Right lobe of liver (tissue), 6 donors: ENCODE measurements around the gene RCSD1. TPM values are rescaled to one million over a fixed set of nuclear protein-coding genes. Genes with fewer than 3 reads are reported as not detected.

ENCODE experiments used
- ATAC-seq, 4 donors: fragments of 200-7000 bp; cut with Tn5 transposase; one replicate each; pipeline ENCODE4 v1.9.1; 2020; ENCODE audit warnings: mild to moderate bottlenecking in 4 of 4, moderate library complexity in 4 of 4
- DNase-seq, 3 donors: peaks; one replicate each; pipeline ENCODE4 v3.0.0-alpha.2; 2020
- H3K27ac ChIP-seq, 3 donors: fragments of 200-600 bp; one replicate each; pipeline ENCODE4 v1.8.0; 2022
- H3K27me3 ChIP-seq, 2 donors: fragments of 200-600 bp; one replicate each; pipeline ENCODE4 v1.8.0; 2022
- H3K36me3 ChIP-seq, 4 donors: fragments of 200-600 bp; sonication (generic) in 1 of 4; one replicate each; pipeline versions ENCODE4 v1.5.1 to v1.8.0; 2017 to 2022; ENCODE audit warnings: control low read depth in 1 of 4
- H3K4me1 ChIP-seq, 4 donors: fragments of 200-600 bp; sonication (generic) in 1 of 4; one replicate each; pipeline versions ENCODE4 v1.5.1 to v1.8.0; 2017 to 2022; ENCODE audit warnings: control low read depth in 1 of 4
- H3K4me3 ChIP-seq, 3 donors: fragments of 200-600 bp; one replicate each; pipeline ENCODE4 v1.8.0; 2022
- H3K9me3 ChIP-seq, 4 donors: fragments of 200-600 bp; sonication (generic) in 1 of 4; one replicate each; pipeline versions ENCODE4 v1.5.1 to v1.8.0; 2017 to 2022; ENCODE audit warnings: control low read depth in 1 of 4
- POLR2A ChIP-seq: fragments of 450-650 bp; IDR thresholded peaks from one replicate; pipeline ENCODE4 v1.6.1; 2017; ENCODE audit warnings: antibody characterized with exemption, mild to moderate bottlenecking
- WGBS: methylation state at CpG from one replicate; pipeline ENCODE4 v1.1.6; 2018; ENCODE audit warnings: low coverage, low lambda C conversion rate; ENCODE audit not compliant: insufficient coverage; ENCODE audit errors: missing lambda C conversion rate; 5-methylcytosine and 5-hydroxymethylcytosine counted together
- intact Hi-C, 2 donors: fragments of 100-400 bp; cut with DNase I; formaldehyde crosslinking; loops; one replicate each; pipeline versions ENCODE4 v1.11.2 to v1.14.1; 2022
- total RNA-seq, 6 experiments: library from RNA; depleted of rRNA in 2 of 6; stranded (reverse); fragments of >200 nt in 2 of 6; fragmentation: NEBNext Ultra II Directional in 3 of 6; extraction: Animal tissue kit (Norgen Biotek cat#: 25700) in 3 of 6; gene quantifications; one replicate each; pipeline versions ENCODE4 v1.1.0 to v1.2.4, GENCODE V29; 2016 to 2023
- TF ChIP-seq, protein P1 (sequence below), 4 donors: fragments of 200-600 bp in 3 of 4; fragments of 450-650 bp in 1 of 4; IDR thresholded peaks; one replicate each; pipeline versions ENCODE4 v1.5.1 to v1.8.0; 2016 to 2022; ENCODE audit warnings: antibody characterized with exemption in 4 of 4, mild to moderate bottlenecking in 2 of 4
- donor health status: DM: no; HTN: yes; CAD: no.
- donor health status: DM: no; HTN: no; CAD: no.
- donor health status: DM: no; HTN: no; CAD: no.
- donor health status: DM: no; HTN: yes; CAD: no.
- donor health status: DM: no; HTN: yes; CAD: no.

RCSD1 gene
- total RNA-seq, 6 experiments from 2014 or later: 2.4 to 8.4 (median 5.0) TPM

DNA sequence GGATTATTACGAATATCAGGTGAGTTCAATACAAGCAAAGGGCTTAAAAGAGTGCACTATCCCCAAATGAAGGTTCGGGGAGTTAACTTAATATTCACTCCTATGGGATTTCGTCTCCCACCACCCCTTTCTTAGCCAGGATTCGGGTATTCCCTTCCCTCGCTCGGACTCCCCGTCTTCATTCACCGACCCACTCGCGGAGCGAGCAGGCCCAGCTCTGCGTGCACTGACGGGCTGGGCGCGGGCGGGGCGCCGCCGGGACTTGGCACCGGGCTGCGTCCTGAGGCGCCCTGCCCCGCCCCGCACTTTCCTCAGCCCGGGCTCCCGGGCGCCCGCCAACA is 84.0 kb downstream of the RCSD1 start:
- Histone ChIP-seq H3K9me3 (no peaks in the 10 kb centered on the region), H3K27ac (peak overlapping the region; percentile 80 to 82 (median 81)), H3K27me3 (no peaks in the 10 kb centered on the region), H3K4me1 (peaks cover 0 to 10% (median 2%) of the 10 kb centered on the region in 4 donors), H3K4me3 (peak overlapping the region; percentile 53 to 81 (median 63)), H3K36me3 (no peaks in the 10 kb centered on the region)
- DNase-seq (peak in 1 of 3 donors; percentile 89), ATAC-seq (peak; percentile 77 to 92 (median 82))
- 0% methylated on average over 8 of the region's 28 CpGs for WGBS
- intact Hi-C loops: no loop called here
- TF ChIP-seq, protein P1, sequence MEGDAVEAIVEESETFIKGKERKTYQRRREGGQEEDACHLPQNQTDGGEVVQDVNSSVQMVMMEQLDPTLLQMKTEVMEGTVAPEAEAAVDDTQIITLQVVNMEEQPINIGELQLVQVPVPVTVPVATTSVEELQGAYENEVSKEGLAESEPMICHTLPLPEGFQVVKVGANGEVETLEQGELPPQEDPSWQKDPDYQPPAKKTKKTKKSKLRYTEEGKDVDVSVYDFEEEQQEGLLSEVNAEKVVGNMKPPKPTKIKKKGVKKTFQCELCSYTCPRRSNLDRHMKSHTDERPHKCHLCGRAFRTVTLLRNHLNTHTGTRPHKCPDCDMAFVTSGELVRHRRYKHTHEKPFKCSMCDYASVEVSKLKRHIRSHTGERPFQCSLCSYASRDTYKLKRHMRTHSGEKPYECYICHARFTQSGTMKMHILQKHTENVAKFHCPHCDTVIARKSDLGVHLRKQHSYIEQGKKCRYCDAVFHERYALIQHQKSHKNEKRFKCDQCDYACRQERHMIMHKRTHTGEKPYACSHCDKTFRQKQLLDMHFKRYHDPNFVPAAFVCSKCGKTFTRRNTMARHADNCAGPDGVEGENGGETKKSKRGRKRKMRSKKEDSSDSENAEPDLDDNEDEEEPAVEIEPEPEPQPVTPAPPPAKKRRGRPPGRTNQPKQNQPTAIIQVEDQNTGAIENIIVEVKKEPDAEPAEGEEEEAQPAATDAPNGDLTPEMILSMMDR (IDR thresholded peaks at IDR 0.05): no peak
- no peak for TF ChIP-seq POLR2A

DNA sequence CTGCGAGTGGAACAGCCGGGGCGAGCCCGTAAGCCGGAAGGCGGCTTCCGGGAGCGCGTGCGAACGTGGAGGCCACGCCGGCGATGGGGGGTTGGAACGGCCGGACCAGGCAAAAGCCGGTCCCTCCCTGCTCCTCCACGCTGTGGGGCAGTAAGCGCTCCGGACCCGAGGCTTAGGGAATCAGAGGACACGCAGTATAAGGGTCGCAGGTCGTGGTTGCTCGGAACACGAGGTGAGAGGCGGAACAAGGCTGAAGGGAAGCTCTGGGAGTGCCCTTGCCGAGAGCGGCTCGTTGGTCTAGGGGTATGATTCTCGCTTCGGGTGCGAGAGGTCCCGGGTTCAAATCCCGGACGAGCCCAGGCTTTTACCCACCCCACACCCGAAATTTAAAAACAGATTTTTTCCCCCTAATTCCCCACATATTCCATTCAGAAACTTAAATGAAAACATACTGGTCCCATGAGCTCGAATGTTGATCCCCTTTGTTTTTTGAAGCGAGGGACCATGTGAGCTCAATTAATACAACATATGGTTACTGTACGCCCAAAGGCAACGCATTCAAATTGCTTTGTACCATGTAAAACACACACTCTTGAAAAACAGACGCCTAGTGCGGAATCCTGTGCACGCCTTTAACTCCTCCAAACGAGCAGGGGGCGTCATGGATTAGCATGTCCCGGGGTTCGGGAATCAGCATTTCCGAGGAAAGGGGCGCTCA is 84.6 kb downstream of the RCSD1 start:
- intact Hi-C loops: no loop called here
- peak; percentile 70 for TF ChIP-seq POLR2A
- TF ChIP-seq, protein P1 (IDR thresholded peaks at IDR 0.05): no peak
- Histone ChIP-seq H3K27me3 (no peaks in the 10 kb centered on the region), H3K27ac (peak overlapping the region; percentile 80 to 82 (median 81)), H3K9me3 (no peaks in the 10 kb centered on the region), H3K4me3 (peak overlapping the region; percentile 53 to 81 (median 63)), H3K4me1 (peaks cover 0 to 10% (median 2%) of the 10 kb centered on the region in 4 donors), H3K36me3 (no peaks in the 10 kb centered on the region)
- ATAC-seq (peak; percentile 69 to 74 (median 72)), DNase-seq (peak; percentile 89 to 92 (median 90))
- 0% methylated on average over 31 of the region's 50 CpGs for WGBS

DNA sequence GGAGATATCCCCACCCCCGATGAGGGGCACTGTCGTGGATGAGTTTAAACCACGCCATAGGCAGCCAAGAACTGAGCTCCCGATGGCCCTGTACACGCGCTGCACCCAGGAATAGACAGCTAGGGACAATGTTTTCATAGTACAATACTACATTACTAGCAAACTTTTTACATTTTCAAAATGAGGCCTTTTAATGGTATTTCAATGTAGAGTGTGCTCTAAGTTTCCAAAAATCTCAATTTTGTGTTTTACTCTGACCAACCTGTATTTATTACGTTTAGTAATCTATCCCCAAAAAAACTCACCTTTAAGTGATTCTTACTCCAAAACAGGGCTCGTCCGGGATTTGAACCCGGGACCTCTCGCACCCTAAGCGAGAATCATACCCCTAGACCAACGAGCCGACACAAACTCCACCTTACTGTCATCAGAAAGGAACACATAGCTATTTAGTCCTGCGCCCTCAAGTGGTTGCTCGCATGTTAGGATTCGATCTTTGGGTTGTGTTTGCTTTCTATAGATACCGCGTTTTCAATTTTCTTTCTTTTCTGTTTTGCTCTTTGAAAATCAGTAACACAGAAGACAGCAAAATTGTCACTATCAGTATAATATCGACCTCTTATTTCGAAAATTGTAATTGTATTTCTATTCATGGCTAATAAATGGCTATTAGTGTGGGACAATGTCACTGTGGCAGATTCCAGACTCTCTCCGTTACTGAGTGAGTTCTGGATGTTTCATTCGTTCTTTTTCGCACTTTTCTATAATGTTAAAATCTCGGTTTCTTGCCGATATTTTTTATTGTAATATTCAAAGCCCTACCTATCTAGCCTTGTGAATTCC is 85.3 kb downstream of the RCSD1 start:
- under 1% methylated on average over 26 of the region's 26 CpGs for WGBS
- TF ChIP-seq, protein P1 (IDR thresholded peaks at IDR 0.05): peak; percentile 75 to 91 (median 82)
- TF ChIP-seq POLR2A: no peak
- peak; percentile 60 to 74 (median 66) for ATAC-seq
- DNase-seq: peak; percentile 73 to 87 (median 75)
- Histone ChIP-seq H3K4me1 (peaks cover 0 to 10% (median 2%) of the 10 kb centered on the region in 4 donors), H3K36me3 (no peaks in the 10 kb centered on the region), H3K27me3 (no peaks in the 10 kb centered on the region), H3K27ac (peak overlapping the region; percentile 80 to 82 (median 81)), H3K9me3 (no peaks in the 10 kb centered on the region), H3K4me3 (peak overlapping the region; percentile 53 to 81 (median 63))
- intact Hi-C loops: no loop called here

DNA sequence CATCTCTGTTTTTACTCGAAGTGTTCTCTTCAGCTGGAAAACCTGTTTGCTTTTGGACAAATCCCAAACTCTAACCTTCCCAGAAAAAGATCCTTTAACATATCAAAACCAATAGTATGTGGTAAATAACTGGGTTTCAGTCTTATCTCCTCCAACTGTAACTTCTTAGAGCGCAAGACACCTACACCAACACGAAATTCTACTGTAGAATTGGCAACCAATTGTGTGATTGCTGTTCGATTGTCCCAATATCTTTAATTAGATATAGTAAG is 85.9 kb downstream of the RCSD1 start:
- Histone ChIP-seq H3K27ac (peak overlapping the region; percentile 54 to 75 (median 57)), H3K4me1 (peaks cover 0 to 14% (median 2%) of the 10 kb centered on the region in 4 donors), H3K9me3 (no peaks in the 10 kb centered on the region), H3K27me3 (no peaks in the 10 kb centered on the region), H3K4me3 (peak overlapping the region; percentile 23 to 81 (median 63)), H3K36me3 (no peaks in the 10 kb centered on the region)
- 2% methylated on average over 4 of the region's 4 CpGs for WGBS
- TF ChIP-seq, protein P1 (IDR thresholded peaks at IDR 0.05): no peak
- no peak for TF ChIP-seq POLR2A
- intact Hi-C loops: no loop called here
- ATAC-seq: no peak
- no peak for DNase-seq
